ENCODE results near the gene SLX9.

Gene SLX9

GRCh38 chr21:44991538-44992483, 52.0 kb downstream of the SLX9 start:
- H3K9ac ChIP-seq (ENCODE audit: low read length): no peak overlapping the region
- H3K27me3 ChIP-seq (ENCODE audit: control insufficient read depth, insufficient read depth, low read length): no peaks in the 10 kb centered on the region
- no peak overlapping the region for H3K4me3 ChIP-seq (ENCODE audit: low read length)
- H3K36me3 ChIP-seq (ENCODE audit: control insufficient read depth, low read depth, low read length): no peaks in the 10 kb centered on the region
- H3K9me3 ChIP-seq (ENCODE audit: control insufficient read depth, low read depth, low read length): no peaks in the 10 kb centered on the region
- no peaks in the 10 kb centered on the region for H3K4me1 ChIP-seq (ENCODE audit: control insufficient read depth, low read depth, low read length)
- no peak overlapping the region for H3K27ac ChIP-seq (ENCODE audit: low read length)

DNA sequence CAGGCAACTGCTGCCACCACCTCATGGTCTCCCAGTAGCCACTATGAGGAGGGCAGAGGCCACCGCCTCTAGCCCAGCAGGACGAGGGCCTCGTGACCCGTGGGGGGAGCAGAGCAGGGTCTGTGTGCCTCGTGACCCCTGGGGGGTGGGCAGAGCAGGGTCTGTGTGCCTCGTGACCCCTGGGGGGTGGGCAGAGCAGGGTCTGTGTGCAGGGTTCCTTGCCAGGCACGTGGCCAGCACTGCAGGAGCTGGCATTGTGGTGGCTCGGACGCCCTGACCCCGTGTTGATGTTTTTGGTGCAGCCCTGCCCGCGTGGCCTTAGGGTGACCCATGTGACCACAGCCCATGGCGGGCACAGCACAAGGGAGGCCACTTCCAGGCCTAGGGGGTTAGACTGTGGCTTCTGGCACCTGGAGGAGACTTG, 52.8 kb downstream of the SLX9 start:
- Histone ChIP-seq H3K27ac (ENCODE audit: low read length) (no peak overlapping the region), H3K4me1 (ENCODE audit: control insufficient read depth, low read depth, low read length) (no peaks in the 10 kb centered on the region), H3K9ac (ENCODE audit: low read length) (no peak overlapping the region), H3K27me3 (ENCODE audit: control insufficient read depth, insufficient read depth, low read length) (no peaks in the 10 kb centered on the region), H3K36me3 (ENCODE audit: control insufficient read depth, low read depth, low read length) (no peaks in the 10 kb centered on the region), H3K4me3 (ENCODE audit: low read length) (no peak overlapping the region), H3K9me3 (ENCODE audit: control insufficient read depth, low read depth, low read length) (no peaks in the 10 kb centered on the region)

DNA sequence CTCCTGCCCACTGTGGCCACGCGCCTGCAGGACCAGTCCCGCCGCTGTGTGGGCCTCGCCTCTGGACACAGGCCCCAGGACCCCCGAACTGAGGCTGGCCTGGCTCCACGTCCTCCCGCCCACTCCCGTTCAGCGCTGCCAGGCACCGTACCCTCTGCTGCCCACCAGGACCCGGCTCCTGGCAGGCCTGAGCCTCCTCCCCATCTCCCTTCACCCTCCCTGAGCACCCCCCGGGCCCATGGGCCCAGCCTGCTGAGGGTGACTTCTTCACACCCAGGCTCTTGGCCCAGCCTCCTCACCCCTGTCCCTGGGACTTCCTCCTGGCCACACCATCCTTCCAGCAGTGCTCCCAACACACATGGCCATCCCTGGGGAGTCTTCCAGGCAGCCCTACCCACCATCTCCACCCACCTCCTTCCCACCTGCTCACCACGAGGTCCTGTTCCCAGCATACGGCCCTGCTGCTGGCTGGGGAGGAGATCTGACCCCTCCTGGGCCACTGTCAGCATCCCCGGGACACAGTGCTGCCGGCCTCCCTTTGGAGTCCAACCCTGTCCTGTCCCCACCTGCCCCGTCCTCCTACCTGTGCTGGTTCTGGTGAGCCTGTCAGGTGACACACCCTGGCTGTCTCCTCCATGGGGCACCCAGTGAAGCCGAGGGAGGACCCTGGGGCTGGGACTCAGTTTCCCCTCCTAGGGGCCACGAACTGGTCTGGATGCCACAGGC, 53.7 kb downstream of the SLX9 start:
- Histone ChIP-seq H3K27ac (ENCODE audit: low read length) (no peak overlapping the region), H3K4me1 (ENCODE audit: control insufficient read depth, low read depth, low read length) (no peaks in the 10 kb centered on the region)

DNA sequence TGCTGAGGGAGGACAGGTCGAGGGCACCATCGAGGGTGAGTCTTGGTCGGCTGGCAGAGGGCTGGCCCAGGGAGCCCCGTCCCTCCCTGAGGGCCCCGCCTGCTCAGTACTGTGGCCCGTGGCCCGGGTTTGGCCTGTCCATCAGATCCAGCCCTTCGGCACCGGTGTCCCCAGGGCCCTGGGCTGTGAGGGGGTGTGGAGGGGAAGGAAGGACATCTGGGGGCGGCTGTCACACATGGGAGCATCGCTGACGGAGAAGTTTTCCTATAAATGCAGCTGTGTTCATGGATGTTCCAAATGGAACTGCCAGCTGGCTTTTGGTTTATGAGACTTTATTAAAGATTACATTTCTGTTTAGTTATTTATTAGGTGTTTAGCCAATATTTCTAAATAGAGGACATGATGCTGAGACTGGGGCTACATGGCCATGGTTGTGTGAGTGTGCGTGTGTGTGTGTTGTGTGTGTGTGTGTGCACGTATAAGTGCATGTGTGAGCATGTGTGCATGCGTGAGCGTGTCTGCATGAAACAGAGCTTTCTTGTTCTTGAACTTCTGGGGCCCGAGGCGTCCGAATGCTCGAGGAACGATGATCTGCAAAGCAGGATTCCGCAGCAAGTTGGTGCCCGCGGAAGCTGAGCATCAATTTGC, 54.3 kb downstream of the SLX9 start:
- Histone ChIP-seq H3K27ac (ENCODE audit: low read length) (no peak overlapping the region), H3K4me3 (ENCODE audit: low read length) (no peak overlapping the region), H3K4me1 (ENCODE audit: control insufficient read depth, low read depth, low read length) (no peaks in the 10 kb centered on the region), H3K27me3 (ENCODE audit: control insufficient read depth, insufficient read depth, low read length) (no peaks in the 10 kb centered on the region), H3K36me3 (ENCODE audit: control insufficient read depth, low read depth, low read length) (no peaks in the 10 kb centered on the region), H3K9me3 (ENCODE audit: control insufficient read depth, low read depth, low read length) (no peaks in the 10 kb centered on the region), H3K9ac (ENCODE audit: low read length) (no peak overlapping the region)

More for the DNA sequence above, 53.7 kb downstream of the SLX9 start:
- Histone ChIP-seq H3K9me3 (ENCODE audit: control insufficient read depth, low read depth, low read length) (no peaks in the 10 kb centered on the region), H3K4me3 (ENCODE audit: low read length) (no peak overlapping the region), H3K9ac (ENCODE audit: low read length) (no peak overlapping the region), H3K36me3 (ENCODE audit: control insufficient read depth, low read depth, low read length) (no peaks in the 10 kb centered on the region), H3K27me3 (ENCODE audit: control insufficient read depth, insufficient read depth, low read length) (no peaks in the 10 kb centered on the region)

GRCh38 chr21:44994695-44995342, 55.0 kb downstream of the SLX9 start:
- no peak overlapping the region for H3K27ac ChIP-seq (ENCODE audit: low read length)
- H3K9ac ChIP-seq (ENCODE audit: low read length): no peak overlapping the region
- H3K4me1 ChIP-seq (ENCODE audit: control insufficient read depth, low read depth, low read length): no peaks in the 10 kb centered on the region
- no peaks in the 10 kb centered on the region for H3K9me3 ChIP-seq (ENCODE audit: control insufficient read depth, low read depth, low read length)
- H3K4me3 ChIP-seq (ENCODE audit: low read length): no peak overlapping the region
- H3K27me3 ChIP-seq (ENCODE audit: control insufficient read depth, insufficient read depth, low read length): no peaks in the 10 kb centered on the region
- no peaks in the 10 kb centered on the region for H3K36me3 ChIP-seq (ENCODE audit: control insufficient read depth, low read depth, low read length)

GRCh38 chr21:44995343-44995941, 55.6 kb downstream of the SLX9 start:
- no peak overlapping the region for H3K9ac ChIP-seq (ENCODE audit: low read length)
- H3K27me3 ChIP-seq (ENCODE audit: control insufficient read depth, insufficient read depth, low read length): no peaks in the 10 kb centered on the region
- no peaks in the 10 kb centered on the region for H3K4me1 ChIP-seq (ENCODE audit: control insufficient read depth, low read depth, low read length)
- no peak overlapping the region for H3K27ac ChIP-seq (ENCODE audit: low read length)
- H3K4me3 ChIP-seq (ENCODE audit: low read length): no peak overlapping the region
- H3K9me3 ChIP-seq (ENCODE audit: control insufficient read depth, low read depth, low read length): no peaks in the 10 kb centered on the region
- H3K36me3 ChIP-seq (ENCODE audit: control insufficient read depth, low read depth, low read length): no peaks in the 10 kb centered on the region

DNA sequence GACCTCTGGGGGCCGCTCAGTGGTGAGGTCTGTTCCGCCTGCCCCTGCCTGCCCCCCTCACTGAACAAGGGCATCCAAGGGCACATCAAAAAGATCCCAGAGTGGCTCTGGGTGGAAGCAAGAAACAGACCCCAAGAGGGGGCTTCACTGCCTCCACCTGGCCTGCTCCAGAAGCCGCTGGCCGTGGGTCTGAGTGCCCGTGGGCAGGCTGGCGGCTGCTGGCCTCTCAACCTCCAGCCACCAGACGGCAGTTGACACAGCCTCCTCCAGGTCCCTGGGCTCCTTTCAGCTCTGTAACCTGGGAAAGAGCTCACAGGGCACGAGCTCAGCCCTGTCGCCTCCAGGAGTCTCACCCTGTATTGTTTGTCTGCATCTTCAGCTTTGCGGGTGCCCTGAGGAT, 56.3 kb downstream of the SLX9 start:
- Histone ChIP-seq H3K27me3 (ENCODE audit: control insufficient read depth, insufficient read depth, low read length) (no peaks in the 10 kb centered on the region), H3K36me3 (ENCODE audit: control insufficient read depth, low read depth, low read length) (no peaks in the 10 kb centered on the region), H3K4me3 (ENCODE audit: low read length) (no peak overlapping the region), H3K4me1 (ENCODE audit: control insufficient read depth, low read depth, low read length) (no peaks in the 10 kb centered on the region), H3K9ac (ENCODE audit: low read length) (no peak overlapping the region), H3K27ac (ENCODE audit: low read length) (no peak overlapping the region), H3K9me3 (ENCODE audit: control insufficient read depth, low read depth, low read length) (no peaks in the 10 kb centered on the region)

DNA sequence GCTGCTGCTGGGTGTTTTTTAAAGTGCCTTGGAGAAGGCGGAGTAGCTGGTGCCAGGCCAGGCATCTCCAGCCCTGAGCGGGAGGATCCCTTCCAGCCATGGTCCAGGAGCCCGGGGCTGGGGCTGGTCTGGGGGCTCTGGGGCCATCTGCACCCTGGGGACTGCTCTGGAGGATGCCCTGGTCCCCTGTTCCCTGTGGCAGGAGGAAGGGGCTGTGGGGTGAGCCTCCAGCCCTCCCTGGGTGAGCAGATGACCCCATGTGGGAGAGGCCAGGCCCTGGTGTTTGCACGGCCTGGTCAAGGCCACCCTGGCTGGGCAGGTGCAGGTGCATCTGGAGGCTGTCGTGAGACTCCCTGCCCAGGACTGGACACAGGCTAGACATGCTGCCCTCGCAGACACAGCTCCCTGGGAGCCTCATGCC, 56.7 kb downstream of the SLX9 start:
- Histone ChIP-seq H3K27me3 (ENCODE audit: control insufficient read depth, insufficient read depth, low read length) (no peaks in the 10 kb centered on the region), H3K4me3 (ENCODE audit: low read length) (no peak overlapping the region)

DNA sequence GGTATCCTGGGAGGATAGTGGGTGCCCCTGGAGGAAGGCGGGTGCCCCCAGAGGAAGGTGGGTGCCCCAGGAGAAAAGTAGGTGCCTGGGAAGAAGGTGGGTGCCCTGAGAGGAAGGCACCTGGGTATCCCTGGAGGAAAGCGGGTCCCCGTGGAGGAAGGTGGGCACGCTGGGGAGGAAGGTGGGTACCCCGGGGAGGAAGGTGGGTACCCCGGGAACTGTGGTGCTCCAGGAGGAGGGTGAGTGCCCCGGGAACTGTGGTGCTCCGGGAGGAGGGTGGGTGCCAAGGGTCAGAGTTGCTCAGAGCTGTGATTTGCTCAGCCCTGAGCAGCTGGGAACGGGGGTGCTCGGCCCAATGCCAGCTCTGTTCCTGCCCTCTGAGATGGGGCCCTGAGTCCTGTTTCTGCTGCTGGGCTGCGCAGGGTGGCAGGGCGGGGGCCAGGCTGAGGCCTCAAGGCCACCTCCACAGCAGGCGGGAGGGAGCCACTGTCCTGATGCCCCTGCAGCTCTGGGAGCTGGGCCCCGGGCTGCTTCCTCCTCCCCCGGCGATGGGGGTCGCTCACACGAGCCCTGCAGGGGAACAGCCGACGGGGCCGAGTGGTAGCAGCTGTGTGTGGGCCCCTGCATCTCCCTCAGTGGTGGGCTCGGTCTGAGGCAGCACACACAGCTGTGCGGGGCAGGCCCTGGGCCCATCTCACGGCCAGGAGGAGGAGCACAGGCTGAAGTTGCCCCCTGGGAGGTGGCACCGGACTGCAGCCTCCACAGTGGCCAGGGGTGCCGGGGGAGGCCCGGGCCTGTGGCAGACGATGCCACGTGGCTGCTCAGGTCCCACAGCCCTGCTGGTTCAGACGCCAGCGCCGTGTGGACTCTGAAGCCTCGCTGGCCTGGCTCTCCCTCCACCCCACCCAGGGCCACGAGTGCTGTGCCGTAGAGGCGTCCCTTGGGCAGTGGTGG, 57.4 kb downstream of the SLX9 start:
- Histone ChIP-seq H3K27ac (ENCODE audit: low read length) (no peak overlapping the region), H3K9ac (ENCODE audit: low read length) (no peak overlapping the region), H3K36me3 (ENCODE audit: control insufficient read depth, low read depth, low read length) (no peaks in the 10 kb centered on the region), H3K4me1 (ENCODE audit: control insufficient read depth, low read depth, low read length) (no peaks in the 10 kb centered on the region), H3K4me3 (ENCODE audit: low read length) (no peak overlapping the region), H3K9me3 (ENCODE audit: control insufficient read depth, low read depth, low read length) (no peaks in the 10 kb centered on the region), H3K27me3 (ENCODE audit: control insufficient read depth, insufficient read depth, low read length) (no peaks in the 10 kb centered on the region)

More for the DNA sequence above, 56.7 kb downstream of the SLX9 start:
- Histone ChIP-seq H3K36me3 (ENCODE audit: control insufficient read depth, low read depth, low read length) (no peaks in the 10 kb centered on the region), H3K4me1 (ENCODE audit: control insufficient read depth, low read depth, low read length) (no peaks in the 10 kb centered on the region), H3K27ac (ENCODE audit: low read length) (no peak overlapping the region), H3K9ac (ENCODE audit: low read length) (no peak overlapping the region), H3K9me3 (ENCODE audit: control insufficient read depth, low read depth, low read length) (no peaks in the 10 kb centered on the region)

- Histone ChIP-seq H3K36me3 (ENCODE audit: control insufficient read depth, low read depth, low read length) (no peaks in the 10 kb centered on the region), H3K27ac (ENCODE audit: low read length) (no peak overlapping the region), H3K4me3 (ENCODE audit: low read length) (no peak overlapping the region), H3K9ac (ENCODE audit: low read length) (no peak overlapping the region), H3K9me3 (ENCODE audit: control insufficient read depth, low read depth, low read length) (no peaks in the 10 kb centered on the region), H3K27me3 (ENCODE audit: control insufficient read depth, insufficient read depth, low read length) (no peaks in the 10 kb centered on the region), H3K4me1 (ENCODE audit: control insufficient read depth, low read depth, low read length) (no peaks in the 10 kb centered on the region)
Measured at GRCh38 chr21:44998086-44998620, 58.3 kb downstream of the SLX9 start.

All from iPS-18a (cell line).